ENCODE data around the gene SGPP1.
A peak's percentile ranks its signal among the peaks of the same experiment; 100 is the strongest.
"Not testable (repeated sequence)": the region's sequence is repeated elsewhere in the genome, so short reads cannot be mapped to it uniquely, and the experiment has no call there.

SGPP1 gene

DNA sequence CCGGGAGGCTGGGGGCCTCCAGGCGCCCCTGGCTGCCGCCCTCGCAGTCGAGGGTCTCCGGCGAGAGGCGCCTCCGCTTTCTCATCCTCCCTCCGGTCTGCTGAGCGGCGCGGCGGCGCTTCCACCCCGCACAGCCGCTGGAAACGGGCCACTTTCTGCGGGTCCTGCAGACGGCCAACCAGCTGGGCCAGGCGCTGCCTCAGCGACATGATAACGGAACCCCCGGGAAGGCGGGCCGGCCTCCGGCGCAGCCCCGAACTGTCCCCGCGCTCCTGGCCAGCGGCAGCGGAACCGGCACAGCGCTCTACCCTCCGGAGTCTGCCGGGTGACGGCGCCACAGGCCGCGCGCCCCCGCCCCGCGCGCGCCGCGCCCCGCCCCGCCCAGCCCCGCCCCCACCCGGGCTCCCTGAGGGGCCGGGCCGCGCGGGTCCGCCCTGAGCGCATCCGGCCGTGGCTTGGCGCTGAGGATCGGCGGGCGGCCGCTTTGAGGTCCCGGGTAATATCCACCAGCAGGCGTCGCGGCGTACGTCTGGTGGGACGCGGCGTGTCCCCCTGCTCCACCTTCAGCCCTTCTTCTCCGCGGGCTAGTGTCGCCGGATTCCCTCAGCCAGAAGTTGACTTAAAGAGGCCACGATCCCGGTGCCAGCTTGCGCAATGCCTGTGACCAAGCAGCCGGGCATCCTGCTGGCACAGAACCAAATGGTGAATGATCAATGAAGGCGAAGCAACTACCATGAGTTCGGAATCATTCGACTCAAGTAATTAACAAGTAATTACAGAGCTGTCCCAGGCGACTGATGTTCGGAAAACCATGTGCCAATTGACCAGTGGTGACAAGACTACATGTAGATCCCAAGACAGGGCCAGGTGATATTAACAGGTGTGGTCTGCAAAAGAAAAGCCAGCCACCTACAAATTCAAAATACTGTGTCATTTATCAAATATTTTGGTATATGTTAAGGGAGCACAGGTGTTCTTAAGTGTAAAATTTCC, at the start of gene SGPP1:
TSS of gene SGPP1 (minus strand) at position 330 of the 993 bp plus-strand sequence. CDS start at position 209, 121 bp downstream.
- ATAC-seq (peak; percentile 96), DNase-seq (peak; percentile 80)

- ATAC-seq: no peak
- no peak for DNase-seq
Observed at GRCh38 chr14:63777024-63777423, 49.2 kb upstream of the SGPP1 start.

- ATAC-seq: no peak
Observed at GRCh38 chr14:63773504-63773903, 45.6 kb upstream of the SGPP1 start.

DNA sequence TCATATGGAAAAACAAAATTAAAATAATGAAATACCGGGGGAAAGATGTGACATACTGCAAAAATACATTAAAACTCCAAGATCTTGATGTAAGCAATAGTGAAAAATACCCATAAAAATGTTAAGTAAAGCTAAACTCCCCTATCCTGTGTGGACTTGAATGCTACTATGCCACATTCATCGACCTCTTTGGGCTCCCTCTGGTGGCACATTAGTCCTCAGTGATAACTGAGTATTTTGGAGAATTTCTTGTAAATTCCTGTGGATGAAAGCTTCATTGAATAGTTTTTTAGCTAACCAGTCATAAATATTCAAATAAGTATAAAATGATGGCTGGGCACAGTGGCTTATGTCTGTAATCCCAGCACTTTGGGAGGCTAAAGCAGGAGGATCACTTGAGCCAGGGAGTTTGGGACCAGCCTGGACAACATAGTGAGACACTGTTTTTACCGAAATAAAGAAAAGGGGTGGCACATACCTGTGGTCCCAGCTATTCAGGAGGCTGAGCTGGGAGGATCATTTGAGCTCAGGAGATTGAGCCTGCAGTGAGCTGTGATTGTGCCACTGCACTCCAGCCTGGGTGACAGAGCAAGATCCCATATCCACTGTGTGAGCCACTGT, 42.4 kb upstream of the SGPP1 start:
- peak; percentile 34 for DNase-seq

More at GRCh38 chr14:63773504-63773903, 45.6 kb upstream of the SGPP1 start:
- DNase-seq: no peak

DNA sequence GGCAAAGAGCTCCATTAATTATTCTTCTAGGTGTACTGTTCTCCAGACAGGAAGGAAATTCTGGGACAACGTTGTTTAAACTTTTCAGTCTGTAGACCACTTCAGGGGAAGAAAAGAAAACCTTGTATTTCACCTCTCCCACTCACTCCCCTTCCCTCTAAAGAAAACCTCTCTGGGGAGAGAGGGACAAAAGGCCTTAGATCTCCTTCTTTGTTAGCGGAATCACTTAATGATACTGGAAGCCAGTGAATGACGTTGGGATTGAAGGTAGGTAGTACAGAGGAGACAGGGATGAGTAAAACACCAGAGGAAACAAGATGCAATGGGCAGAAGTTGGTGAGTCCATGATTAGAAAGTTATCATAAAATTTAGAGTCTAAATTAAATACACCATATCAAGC, 38.7 kb upstream of the SGPP1 start:
- ATAC-seq (no peak), DNase-seq (no peak)

More for the DNA sequence above, 42.4 kb upstream of the SGPP1 start:
- ATAC-seq: peak; percentile 72

DNA sequence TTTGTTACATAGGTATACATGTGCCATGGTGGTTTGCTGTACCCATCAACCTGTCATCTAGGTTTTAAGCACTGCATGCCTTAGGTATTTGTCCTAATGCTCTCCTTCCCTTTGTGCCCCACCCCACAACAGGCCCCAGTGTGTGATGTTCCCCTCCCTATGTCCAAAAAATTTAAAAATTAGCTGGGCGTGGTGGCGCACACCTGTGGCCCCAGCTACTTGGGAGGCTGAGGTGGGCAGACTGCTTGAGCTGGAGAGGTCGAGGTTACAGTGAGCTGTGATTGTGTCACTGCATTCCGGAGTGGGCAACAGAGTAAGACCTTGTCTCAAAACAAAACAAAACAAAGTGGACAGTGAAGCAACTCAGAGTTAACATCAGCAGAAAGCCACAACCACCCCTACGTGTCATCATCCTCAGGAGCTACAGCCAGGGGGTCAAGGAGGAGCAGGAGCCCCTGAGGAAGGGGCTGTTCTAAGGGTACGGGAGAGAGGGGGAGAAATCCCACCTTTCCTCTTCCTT, 36.8 kb upstream of the SGPP1 start:
- ATAC-seq: no peak
- no peak for DNase-seq

GRCh38 chr14:63764103-63764502, 36.2 kb upstream of the SGPP1 start:
- DNase-seq (no peak), ATAC-seq (no peak)

GRCh38 chr14:63761351-63762117, 33.7 kb upstream of the SGPP1 start:
- no peak for DNase-seq
- ATAC-seq: no peak

DNA sequence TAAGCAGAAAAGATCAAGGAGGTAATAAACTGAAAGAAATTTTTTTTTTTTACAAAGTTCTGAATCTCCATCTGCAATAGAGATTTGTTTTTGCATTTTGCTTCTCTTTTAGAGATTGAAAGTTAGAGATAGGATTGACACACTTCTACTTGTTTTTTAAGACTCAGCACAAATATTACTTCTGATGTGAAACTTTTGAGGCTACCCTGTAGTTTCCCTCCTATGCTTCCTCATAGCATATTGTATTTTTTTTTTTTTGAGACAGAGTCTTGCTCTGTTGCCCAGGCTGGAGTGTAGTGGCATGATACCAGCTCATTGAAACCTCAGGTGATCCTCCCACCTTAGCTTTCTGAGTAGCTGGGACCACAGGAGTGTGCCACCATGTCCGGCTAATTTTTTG, 32.1 kb upstream of the SGPP1 start:
- DNase-seq: no peak
- peak; percentile 28 for ATAC-seq

DNA sequence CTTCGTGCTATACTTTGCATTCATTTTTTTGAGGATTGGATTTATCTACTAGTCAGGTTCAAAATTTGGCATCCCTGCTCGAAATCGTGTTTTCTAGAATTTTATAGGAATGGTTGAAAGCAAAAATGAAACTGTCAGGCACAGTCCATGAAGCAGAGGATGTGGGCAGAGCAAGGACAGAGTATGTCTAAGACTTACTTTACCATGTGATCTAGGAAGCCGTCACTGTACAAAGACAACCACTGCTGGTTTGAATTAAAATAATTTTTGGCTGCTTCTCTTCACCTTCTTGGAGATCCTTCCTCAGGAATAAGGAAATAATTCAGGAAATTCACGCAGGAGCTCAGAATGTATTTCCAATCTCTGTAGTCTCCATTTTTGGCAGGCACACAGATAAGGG, 31.6 kb upstream of the SGPP1 start:
- ATAC-seq: peak; percentile 61

DNA sequence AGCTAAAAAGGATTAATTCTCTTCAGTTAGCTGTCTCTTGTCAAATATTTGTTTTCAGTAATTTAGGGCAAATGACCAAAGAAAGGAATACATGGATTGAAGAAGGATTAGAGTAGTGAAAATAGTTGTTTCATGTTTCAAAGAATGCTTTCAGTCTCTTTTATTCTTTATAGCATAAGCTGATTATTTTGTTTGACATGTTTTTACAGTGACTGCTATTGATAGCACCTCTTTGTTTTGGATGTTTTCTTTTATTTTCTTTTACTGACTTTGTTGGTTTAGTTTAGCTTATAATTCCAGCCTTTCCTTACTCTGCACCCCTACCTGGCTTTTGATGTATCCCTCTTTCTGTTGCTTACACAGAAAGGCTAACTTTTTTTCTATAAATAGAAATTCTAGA, 29.3 kb upstream of the SGPP1 start:
- ATAC-seq: no peak

More for the DNA sequence above, 31.6 kb upstream of the SGPP1 start:
- no peak for DNase-seq

GRCh38 chr14:63752449-63753169, 24.7 kb upstream of the SGPP1 start:
- ATAC-seq (no peak), DNase-seq (no peak)

More for the DNA sequence above, 29.3 kb upstream of the SGPP1 start:
- no peak for DNase-seq

DNA sequence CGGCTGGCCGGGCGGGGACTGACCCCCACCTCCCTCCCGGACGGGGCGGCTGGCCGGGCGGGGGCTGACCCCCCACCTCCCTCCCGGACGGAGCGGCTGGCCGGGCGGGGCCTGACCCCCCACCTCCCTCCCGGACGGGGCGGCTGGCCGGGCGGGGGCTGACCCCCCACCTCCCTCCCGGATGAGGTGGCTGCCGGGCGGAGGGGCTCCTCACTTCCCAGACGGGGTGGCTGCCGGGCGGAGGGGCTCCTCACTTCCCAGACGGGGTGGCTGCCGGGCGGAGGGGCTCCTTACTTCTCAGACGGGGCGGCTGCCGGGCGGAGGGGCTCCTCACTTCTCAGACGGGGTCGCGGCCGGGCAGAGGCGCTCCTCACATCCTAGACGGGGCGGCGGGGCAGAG, 23.2 kb upstream of the SGPP1 start:
- ATAC-seq, DNase-seq: not testable (repeated sequence)

DNA sequence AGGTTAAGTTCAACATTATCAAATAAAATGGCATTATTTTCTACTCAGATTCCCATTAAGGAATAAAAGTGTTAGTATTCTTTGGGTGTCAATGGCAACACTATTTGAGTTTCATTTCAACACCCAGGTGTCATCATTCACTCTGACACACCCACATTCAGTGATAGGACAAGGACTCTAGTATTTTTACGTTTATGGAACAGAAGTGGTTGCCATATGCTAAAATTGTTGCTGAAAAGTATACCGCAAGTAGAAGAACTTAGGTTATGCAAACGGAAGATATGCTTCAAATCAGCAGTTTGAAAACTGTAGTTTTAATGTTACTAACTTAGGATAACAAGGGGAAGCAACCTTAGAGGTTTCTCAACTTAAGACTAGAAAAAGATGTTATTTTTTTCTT, 20.0 kb upstream of the SGPP1 start:
- no peak for DNase-seq
- ATAC-seq: no peak

DNA sequence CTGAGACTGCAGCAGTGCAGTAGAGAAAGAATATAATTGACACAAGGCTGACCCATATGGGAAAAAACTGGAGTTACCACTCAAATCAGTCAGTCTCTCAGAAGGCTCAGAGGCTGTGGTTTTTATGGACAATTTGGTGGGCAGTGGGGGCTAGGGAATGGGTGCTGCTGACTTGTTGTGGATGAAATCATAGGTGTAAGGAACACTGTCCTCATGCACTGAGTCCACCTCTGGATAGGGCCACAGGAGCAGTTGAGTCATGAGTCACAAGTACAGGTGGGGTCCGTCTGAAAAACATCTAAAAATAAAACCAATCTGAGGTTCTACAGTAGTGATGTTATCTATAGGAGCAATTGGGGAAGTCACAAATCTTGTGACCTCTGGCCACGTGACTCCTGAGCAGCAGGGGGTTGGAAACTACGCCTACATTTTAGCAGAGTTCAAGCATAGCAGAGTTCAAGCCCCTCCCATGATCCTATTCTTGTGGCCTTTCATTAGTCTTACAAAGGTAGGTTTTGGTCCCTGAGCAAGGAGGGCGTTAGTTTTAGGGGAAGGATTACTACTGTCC, 18.1 kb upstream of the SGPP1 start:
- ATAC-seq: peak; percentile 86

DNA sequence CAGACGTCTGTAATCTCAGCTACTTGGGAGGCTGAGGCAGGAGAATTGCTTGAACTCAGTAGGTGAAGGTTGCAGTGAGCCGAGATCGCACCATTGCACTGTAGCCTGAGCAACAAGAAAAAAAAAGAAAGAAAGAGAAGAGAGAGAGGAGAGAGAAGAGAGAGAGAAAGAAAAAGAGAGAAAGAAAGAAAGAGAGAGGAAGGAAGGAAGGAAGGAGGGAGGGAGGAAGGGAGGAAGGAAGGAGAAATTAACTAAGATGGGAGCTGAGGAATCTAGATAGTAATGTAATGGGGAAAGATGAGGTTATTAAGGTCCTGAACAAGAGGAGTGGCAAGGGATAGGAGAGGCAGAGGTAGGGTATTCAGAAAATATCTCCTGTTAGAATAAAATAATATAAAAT, 17.4 kb upstream of the SGPP1 start:
- DNase-seq (no peak), ATAC-seq (no peak)

More for the DNA sequence above, 18.1 kb upstream of the SGPP1 start:
- peak; percentile 30 for DNase-seq

DNA sequence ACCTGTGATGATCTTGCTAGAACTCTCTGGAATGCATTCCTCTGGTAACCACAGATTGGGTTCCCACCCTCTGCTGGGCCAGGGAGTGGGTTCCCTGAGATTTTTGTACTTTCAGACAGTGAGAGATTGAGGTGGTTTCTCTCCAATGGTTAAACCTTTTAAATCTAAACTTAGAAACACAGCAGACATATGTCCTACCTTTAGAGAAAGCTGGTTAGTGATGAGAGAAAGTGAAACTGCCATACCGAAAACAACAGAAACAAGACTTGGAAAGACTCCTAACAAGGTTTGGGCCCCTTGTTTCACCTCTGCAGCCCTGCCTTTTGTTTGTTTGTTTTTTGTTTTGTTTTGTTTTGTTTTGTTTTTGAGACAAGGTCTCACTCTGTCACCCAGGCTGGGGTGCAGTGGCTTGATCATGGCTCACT, 9.7 kb upstream of the SGPP1 start:
- DNase-seq (no peak), ATAC-seq (no peak)

GRCh38 chr14:63735720-63736119, 7.9 kb upstream of the SGPP1 start:
- no peak for ATAC-seq
- no peak for DNase-seq

GRCh38 chr14:63730659-63731058, 2.8 kb upstream of the SGPP1 start:
- DNase-seq (no peak), ATAC-seq (no peak)

DNA sequence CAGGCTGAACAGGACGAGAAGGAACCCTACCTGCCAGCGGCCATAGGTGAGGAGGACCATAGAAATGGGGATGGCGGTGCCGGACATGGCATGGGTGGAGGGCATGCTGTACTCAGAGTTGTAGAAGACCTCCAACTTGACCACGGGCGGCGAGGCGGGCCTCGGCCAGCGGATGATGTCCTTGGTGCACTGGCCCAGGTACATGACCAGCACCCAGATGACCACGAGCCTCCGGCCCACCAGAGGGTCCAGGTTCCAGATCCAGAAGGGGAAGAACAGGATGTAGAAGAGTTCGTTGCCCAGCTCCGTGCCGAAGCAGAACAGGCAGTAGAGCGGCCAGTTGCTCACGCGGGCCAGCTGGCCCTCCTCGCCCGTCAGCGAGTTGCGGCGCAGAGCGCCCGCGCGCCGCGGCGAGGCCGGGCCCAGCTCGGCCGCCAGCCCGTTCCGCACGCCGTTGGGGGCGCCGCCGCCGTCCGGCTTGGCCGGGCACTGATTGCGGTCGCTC, 582 bp downstream of the SGPP1 start:
- DNase-seq (peak; percentile 36), ATAC-seq (peak; percentile 50)

- DNase-seq (no peak), ATAC-seq (no peak)
Observed at GRCh38 chr14:63726499-63726898, 1.4 kb downstream of the SGPP1 start.

Measured in stimulated activated naive CD8-positive, alpha-beta T cell treated with anti-CD3 and anti-CD28 coated beads, Interleukin-15, Interleukin-2, amounts not matched to agents 100 U/mL and 50 U/mL, for 24 hours (primary cell).